SH-SY5Y (cell line): Measurements from ENCODE around the gene PARP12.

ENCODE experiments used
- GATA2 ChIP-seq: IDR thresholded peaks from 2 replicates; pipeline ENCODE4 v1.6.1; 2011; ENCODE audit warnings: mild to moderate bottlenecking, low read depth, low read length
- GATA3 ChIP-seq: IDR thresholded peaks from 2 replicates; pipeline ENCODE4 v1.6.1; 2011; ENCODE audit warnings: low read depth, mild to moderate bottlenecking, low read length, moderate library complexity

- TF ChIP-seq GATA2, result no peak
- no peak for TF ChIP-seq GATA3
Measured at GRCh38 chr7:139976055-139976837, 86.5 kb downstream of the PARP12 start.
